ENCODE data around the gene AGPAT4.

Gene AGPAT4

DNA sequence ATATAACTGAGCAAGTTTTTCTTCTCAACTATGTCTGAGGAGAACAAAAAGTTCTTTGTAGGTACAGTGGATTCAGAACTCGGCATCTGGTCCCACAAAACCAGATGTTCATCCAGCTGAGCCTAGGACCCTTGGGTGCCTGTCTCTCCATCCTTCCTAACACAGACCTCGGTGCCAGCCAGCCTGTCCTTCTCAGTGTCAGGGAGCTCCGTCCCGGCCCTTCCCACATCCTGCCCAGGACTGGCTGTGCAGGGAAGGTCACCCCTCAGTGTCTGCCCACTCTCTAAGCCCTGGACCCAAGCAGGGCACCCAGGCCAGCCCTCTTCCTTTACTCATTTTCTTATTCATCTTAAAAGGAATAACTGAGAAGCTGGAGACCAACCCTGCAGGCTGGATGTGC is 32.0 kb upstream of the AGPAT4 start:
- Histone ChIP-seq H3K4me1 (ENCODE audit: control insufficient read depth in 1 of 2, insufficient read depth in 2 of 2, low read length in 2 of 2) (peaks cover 0 to 5% of the 10 kb centered on the region in 2 donors), H3K4me3 (ENCODE audit: low read depth in 1 of 2, low read length in 2 of 2) (no peak overlapping the region), H3K9me3 (ENCODE audit: control insufficient read depth in 1 of 2, low read length in 2 of 2) (no peaks in the 10 kb centered on the region), H3K27me3 (ENCODE audit: low read depth, low read length) (no peaks in the 10 kb centered on the region), H3K36me3 (ENCODE audit: control insufficient read depth in 1 of 2, insufficient read depth in 2 of 2, low read length in 2 of 2) (no peaks in the 10 kb centered on the region), H3K27ac (ENCODE audit: low read length) (no peak overlapping the region)

GRCh38 chr6:161303628-161304340 is 29.9 kb upstream of the AGPAT4 start:
- H3K4me1 ChIP-seq (ENCODE audit: control insufficient read depth in 1 of 2, insufficient read depth in 2 of 2, low read length in 2 of 2) = peaks cover 0 to 5% of the 10 kb centered on the region in 2 donors
- H3K27ac ChIP-seq (ENCODE audit: low read length) = no peak overlapping the region
- no peaks in the 10 kb centered on the region for H3K27me3 ChIP-seq (ENCODE audit: low read depth, low read length)
- no peak overlapping the region for H3K4me3 ChIP-seq (ENCODE audit: low read depth in 1 of 2, low read length in 2 of 2)
- H3K36me3 ChIP-seq (ENCODE audit: control insufficient read depth in 1 of 2, insufficient read depth in 2 of 2, low read length in 2 of 2) = no peaks in the 10 kb centered on the region
- H3K9me3 ChIP-seq (ENCODE audit: control insufficient read depth in 1 of 2, low read length in 2 of 2) = no peaks in the 10 kb centered on the region

- no peaks in the 10 kb centered on the region for H3K27me3 ChIP-seq (ENCODE audit: low read depth, low read length)
- peaks cover 0 to 5% of the 10 kb centered on the region in 2 donors for H3K4me1 ChIP-seq (ENCODE audit: control insufficient read depth in 1 of 2, insufficient read depth in 2 of 2, low read length in 2 of 2)
- no peak overlapping the region for H3K27ac ChIP-seq (ENCODE audit: low read length)
- H3K9me3 ChIP-seq (ENCODE audit: control insufficient read depth in 1 of 2, low read length in 2 of 2) = no peaks in the 10 kb centered on the region
- no peak overlapping the region for H3K4me3 ChIP-seq (ENCODE audit: low read depth in 1 of 2, low read length in 2 of 2)
- H3K36me3 ChIP-seq (ENCODE audit: control insufficient read depth in 1 of 2, insufficient read depth in 2 of 2, low read length in 2 of 2) = no peaks in the 10 kb centered on the region
Observed at GRCh38 chr6:161302949-161303348, 29.1 kb upstream of the AGPAT4 start.

- Histone ChIP-seq H3K27me3 (ENCODE audit: low read depth, low read length) (no peaks in the 10 kb centered on the region), H3K4me3 (ENCODE audit: low read depth in 1 of 2, low read length in 2 of 2) (no peak overlapping the region)
Observed at GRCh38 chr6:161301338-161301737, 27.5 kb upstream of the AGPAT4 start.

GRCh38 chr6:161300823-161301222 is 27.0 kb upstream of the AGPAT4 start:
- Histone ChIP-seq H3K27ac (ENCODE audit: low read length) (no peak overlapping the region), H3K4me1 (ENCODE audit: control insufficient read depth in 1 of 2, insufficient read depth in 2 of 2, low read length in 2 of 2) (peaks cover 0 to 5% of the 10 kb centered on the region in 2 donors), H3K9me3 (ENCODE audit: control insufficient read depth in 1 of 2, low read length in 2 of 2) (no peaks in the 10 kb centered on the region), H3K36me3 (ENCODE audit: control insufficient read depth in 1 of 2, insufficient read depth in 2 of 2, low read length in 2 of 2) (no peaks in the 10 kb centered on the region), H3K4me3 (ENCODE audit: low read depth in 1 of 2, low read length in 2 of 2) (no peak overlapping the region), H3K27me3 (ENCODE audit: low read depth, low read length) (no peaks in the 10 kb centered on the region)

More at GRCh38 chr6:161301338-161301737, 27.5 kb upstream of the AGPAT4 start:
- Histone ChIP-seq H3K4me1 (ENCODE audit: control insufficient read depth in 1 of 2, insufficient read depth in 2 of 2, low read length in 2 of 2) (peaks cover 0 to 5% of the 10 kb centered on the region in 2 donors), H3K27ac (ENCODE audit: low read length) (no peak overlapping the region), H3K9me3 (ENCODE audit: control insufficient read depth in 1 of 2, low read length in 2 of 2) (no peaks in the 10 kb centered on the region), H3K36me3 (ENCODE audit: control insufficient read depth in 1 of 2, insufficient read depth in 2 of 2, low read length in 2 of 2) (no peaks in the 10 kb centered on the region)

DNA sequence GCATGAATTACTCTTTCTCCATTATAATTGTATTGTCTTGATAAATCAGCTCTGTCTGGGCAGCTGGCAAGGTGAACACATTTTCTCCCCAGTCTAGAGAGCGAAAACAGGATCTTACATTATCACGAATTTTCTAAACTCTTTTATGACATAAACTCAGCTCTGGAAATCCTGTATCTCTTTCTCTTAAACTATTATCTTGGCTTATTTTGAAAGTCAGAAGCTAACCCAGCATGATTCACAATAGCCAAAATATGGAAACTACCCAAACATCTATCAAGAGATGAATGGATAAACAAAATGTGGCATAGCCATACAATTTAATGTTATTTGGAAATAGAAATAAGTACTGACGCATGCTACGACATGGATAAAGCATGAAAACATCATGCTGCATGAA is 25.9 kb upstream of the AGPAT4 start:
- no peaks in the 10 kb centered on the region for H3K27me3 ChIP-seq (ENCODE audit: low read depth, low read length)
- H3K9me3 ChIP-seq (ENCODE audit: control insufficient read depth in 1 of 2, low read length in 2 of 2) = no peaks in the 10 kb centered on the region
- no peak overlapping the region for H3K27ac ChIP-seq (ENCODE audit: low read length)
- H3K4me3 ChIP-seq (ENCODE audit: low read depth in 1 of 2, low read length in 2 of 2) = no peak overlapping the region
- no peaks in the 10 kb centered on the region for H3K36me3 ChIP-seq (ENCODE audit: control insufficient read depth in 1 of 2, insufficient read depth in 2 of 2, low read length in 2 of 2)
- peaks cover 0 to 5% of the 10 kb centered on the region in 2 donors for H3K4me1 ChIP-seq (ENCODE audit: control insufficient read depth in 1 of 2, insufficient read depth in 2 of 2, low read length in 2 of 2)

GRCh38 chr6:161295784-161296183 is 21.9 kb upstream of the AGPAT4 start:
- no peaks in the 10 kb centered on the region for H3K36me3 ChIP-seq (ENCODE audit: control insufficient read depth in 1 of 2, insufficient read depth in 2 of 2, low read length in 2 of 2)
- no peak overlapping the region for H3K27ac ChIP-seq (ENCODE audit: low read length)
- H3K4me1 ChIP-seq (ENCODE audit: control insufficient read depth in 1 of 2, insufficient read depth in 2 of 2, low read length in 2 of 2) = no peaks in the 10 kb centered on the region
- H3K9me3 ChIP-seq (ENCODE audit: control insufficient read depth in 1 of 2, low read length in 2 of 2) = no peaks in the 10 kb centered on the region
- H3K27me3 ChIP-seq (ENCODE audit: low read depth, low read length) = no peaks in the 10 kb centered on the region
- no peak overlapping the region for H3K4me3 ChIP-seq (ENCODE audit: low read depth in 1 of 2, low read length in 2 of 2)

DNA sequence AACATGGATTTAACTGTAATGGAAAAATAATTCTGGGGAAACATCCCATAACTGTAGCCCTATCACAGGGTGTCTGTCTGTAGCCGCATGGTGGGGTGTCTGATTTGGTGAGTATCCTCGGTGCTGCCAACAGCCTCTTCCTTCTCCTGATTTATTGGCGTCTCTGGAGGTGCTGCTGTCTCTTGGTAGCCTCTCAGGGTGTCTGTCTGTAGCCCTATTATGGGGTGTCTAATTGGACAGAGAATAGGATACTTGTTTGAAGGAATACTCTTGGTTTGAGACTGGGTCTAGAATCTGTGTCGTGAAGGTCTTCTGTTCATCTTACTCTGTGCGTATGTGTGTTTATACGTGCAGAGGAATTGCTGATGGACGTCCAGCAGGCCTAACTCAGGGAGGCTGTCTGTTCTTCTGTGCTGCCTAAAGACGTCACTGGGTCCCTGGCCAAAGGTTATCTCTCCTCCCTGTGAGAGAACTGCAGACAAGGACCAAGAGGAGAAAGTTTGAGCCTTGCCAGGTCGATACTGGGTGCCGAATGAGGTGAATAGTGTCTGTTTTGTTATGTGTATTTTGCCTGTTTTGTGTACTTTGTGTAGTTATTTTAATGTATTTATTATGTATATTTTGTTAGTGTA is 18.9 kb upstream of the AGPAT4 start:
- Histone ChIP-seq H3K9me3 (ENCODE audit: control insufficient read depth in 1 of 2, low read length in 2 of 2) (no peaks in the 10 kb centered on the region), H3K27ac (ENCODE audit: low read length) (no peak overlapping the region), H3K36me3 (ENCODE audit: control insufficient read depth in 1 of 2, insufficient read depth in 2 of 2, low read length in 2 of 2) (no peaks in the 10 kb centered on the region), H3K27me3 (ENCODE audit: low read depth, low read length) (no peaks in the 10 kb centered on the region), H3K4me3 (ENCODE audit: low read depth in 1 of 2, low read length in 2 of 2) (no peak overlapping the region), H3K4me1 (ENCODE audit: control insufficient read depth in 1 of 2, insufficient read depth in 2 of 2, low read length in 2 of 2) (no peaks in the 10 kb centered on the region)

DNA sequence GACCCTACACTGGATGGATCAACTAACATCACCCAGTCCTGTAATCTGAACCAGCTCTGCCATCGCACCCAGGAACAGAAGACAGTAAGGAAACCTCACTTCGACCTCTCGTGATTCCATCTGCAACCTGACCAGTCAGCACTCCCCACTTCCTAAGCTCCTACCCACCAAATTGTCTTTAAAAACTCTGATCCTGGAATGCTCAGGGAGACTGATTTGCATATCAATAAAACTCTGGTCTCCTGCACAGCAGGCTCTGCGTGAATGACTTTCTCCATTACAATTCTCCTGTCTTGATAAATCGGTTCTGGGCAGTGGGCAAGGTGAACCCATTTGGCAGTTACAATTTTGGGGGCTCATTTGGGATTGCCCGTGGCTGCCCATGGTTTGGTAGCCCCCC is 18.3 kb upstream of the AGPAT4 start:
- Histone ChIP-seq H3K36me3 (ENCODE audit: control insufficient read depth in 1 of 2, insufficient read depth in 2 of 2, low read length in 2 of 2) (no peaks in the 10 kb centered on the region), H3K4me3 (ENCODE audit: low read depth in 1 of 2, low read length in 2 of 2) (no peak overlapping the region), H3K9me3 (ENCODE audit: control insufficient read depth in 1 of 2, low read length in 2 of 2) (no peaks in the 10 kb centered on the region), H3K27ac (ENCODE audit: low read length) (no peak overlapping the region), H3K4me1 (ENCODE audit: control insufficient read depth in 1 of 2, insufficient read depth in 2 of 2, low read length in 2 of 2) (no peaks in the 10 kb centered on the region), H3K27me3 (ENCODE audit: low read depth, low read length) (no peaks in the 10 kb centered on the region)

DNA sequence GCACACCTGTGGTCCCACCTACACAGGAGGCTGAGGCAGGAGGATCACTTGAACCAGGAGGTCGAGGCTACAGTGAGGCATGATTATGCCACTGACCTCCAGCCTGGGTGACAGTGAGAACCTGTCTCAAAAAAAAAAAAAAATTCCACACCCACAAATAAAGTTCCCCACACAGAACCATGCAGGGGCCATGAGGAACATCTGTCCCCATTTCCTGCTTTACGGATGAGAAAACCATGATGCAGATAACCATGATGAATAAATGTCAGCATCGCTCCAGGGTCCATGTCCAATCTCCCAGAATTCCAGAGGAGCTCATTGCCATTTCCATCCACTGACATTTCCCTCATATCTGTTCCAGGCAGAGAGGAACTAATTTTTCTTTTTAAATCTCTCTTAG is 16.9 kb upstream of the AGPAT4 start:
- H3K4me1 ChIP-seq (ENCODE audit: control insufficient read depth in 1 of 2, insufficient read depth in 2 of 2, low read length in 2 of 2) = no peaks in the 10 kb centered on the region
- no peak overlapping the region for H3K4me3 ChIP-seq (ENCODE audit: low read depth in 1 of 2, low read length in 2 of 2)
- H3K9me3 ChIP-seq (ENCODE audit: control insufficient read depth in 1 of 2, low read length in 2 of 2) = no peaks in the 10 kb centered on the region
- H3K27me3 ChIP-seq (ENCODE audit: low read depth, low read length) = no peaks in the 10 kb centered on the region
- H3K36me3 ChIP-seq (ENCODE audit: control insufficient read depth in 1 of 2, insufficient read depth in 2 of 2, low read length in 2 of 2) = no peaks in the 10 kb centered on the region
- no peak overlapping the region for H3K27ac ChIP-seq (ENCODE audit: low read length)

- Histone ChIP-seq H3K36me3 (ENCODE audit: control insufficient read depth in 1 of 2, insufficient read depth in 2 of 2, low read length in 2 of 2) (no peaks in the 10 kb centered on the region), H3K4me1 (ENCODE audit: control insufficient read depth in 1 of 2, insufficient read depth in 2 of 2, low read length in 2 of 2) (no peaks in the 10 kb centered on the region), H3K27me3 (ENCODE audit: low read depth, low read length) (no peaks in the 10 kb centered on the region), H3K27ac (ENCODE audit: low read length) (no peak overlapping the region), H3K4me3 (ENCODE audit: low read depth in 1 of 2, low read length in 2 of 2) (no peak overlapping the region), H3K9me3 (ENCODE audit: control insufficient read depth in 1 of 2, low read length in 2 of 2) (peaks cover 0 to 6% of the 10 kb centered on the region in 2 donors)
Observed at GRCh38 chr6:161284653-161285052, 10.8 kb upstream of the AGPAT4 start.

DNA sequence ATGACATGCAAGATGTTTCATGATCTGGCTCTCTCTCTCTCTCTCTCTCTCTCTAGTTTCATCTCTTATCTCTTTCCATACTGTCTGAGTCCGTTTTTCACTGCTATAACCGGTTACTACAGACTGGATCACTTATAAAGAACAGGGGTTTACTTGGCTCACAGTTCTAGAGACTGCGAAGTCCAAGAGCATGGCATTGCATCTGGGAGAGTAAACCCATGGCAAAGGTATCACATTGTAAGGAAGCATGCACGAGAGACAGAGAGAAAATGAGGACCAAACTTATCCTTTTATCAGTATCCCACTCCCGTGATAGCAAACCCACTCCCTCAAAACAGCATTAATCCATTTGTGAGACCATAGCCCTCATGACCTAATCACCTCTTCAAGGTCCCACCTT is 7.2 kb upstream of the AGPAT4 start:
- Histone ChIP-seq H3K36me3 (ENCODE audit: control insufficient read depth in 1 of 2, insufficient read depth in 2 of 2, low read length in 2 of 2) (no peaks in the 10 kb centered on the region), H3K4me1 (ENCODE audit: control insufficient read depth in 1 of 2, insufficient read depth in 2 of 2, low read length in 2 of 2) (no peaks in the 10 kb centered on the region), H3K4me3 (ENCODE audit: low read depth in 1 of 2, low read length in 2 of 2) (no peak overlapping the region), H3K9me3 (ENCODE audit: control insufficient read depth in 1 of 2, low read length in 2 of 2) (peaks cover 0 to 6% of the 10 kb centered on the region in 2 donors), H3K27me3 (ENCODE audit: low read depth, low read length) (no peaks in the 10 kb centered on the region), H3K27ac (ENCODE audit: low read length) (no peak overlapping the region)

Measured in muscle layer of duodenum (tissue), 2 donors.